ENCODE data around the gene PCTP.

The PCTP gene

GRCh38 chr17:55794725-55795482 is 44.1 kb downstream of the PCTP start:
- DNase-seq (ENCODE audit: low read depth in 2 of 2): no peak

GRCh38 chr17:55806745-55807495 is 56.1 kb downstream of the PCTP start:
- DNase-seq (ENCODE audit: low read depth in 2 of 2): no peak

- DNase-seq (ENCODE audit: low read depth in 2 of 2): no peak
Measured at GRCh38 chr17:55811536-55811935, 60.7 kb downstream of the PCTP start.

- DNase-seq (ENCODE audit: low read depth in 2 of 2): no peak
Measured at GRCh38 chr17:55812323-55812722, 61.5 kb downstream of the PCTP start.

GRCh38 chr17:55813944-55814343 is 63.1 kb downstream of the PCTP start:
- no peak for DNase-seq (ENCODE audit: low read depth in 2 of 2)

- DNase-seq (ENCODE audit: low read depth in 2 of 2): no peak
Measured at GRCh38 chr17:55814377-55814776, 63.5 kb downstream of the PCTP start.

- no peak for DNase-seq (ENCODE audit: low read depth in 2 of 2)
Measured at GRCh38 chr17:55816532-55817396, 65.9 kb downstream of the PCTP start.

- no peak for DNase-seq (ENCODE audit: low read depth in 2 of 2)
Measured at GRCh38 chr17:55817397-55817709, 66.5 kb downstream of the PCTP start.

- no peak for DNase-seq (ENCODE audit: low read depth in 2 of 2)
Measured at GRCh38 chr17:55818026-55818425, 67.2 kb downstream of the PCTP start.

GRCh38 chr17:55818451-55819375 is 67.9 kb downstream of the PCTP start:
- no peak for DNase-seq (ENCODE audit: low read depth in 2 of 2)

GRCh38 chr17:55820675-55821074 is 69.8 kb downstream of the PCTP start:
- DNase-seq (ENCODE audit: low read depth in 2 of 2): no peak

GRCh38 chr17:55822028-55822427 is 71.2 kb downstream of the PCTP start:
- DNase-seq (ENCODE audit: low read depth in 2 of 2): no peak

GRCh38 chr17:55825213-55825612 is 74.4 kb downstream of the PCTP start:
- no peak for DNase-seq (ENCODE audit: low read depth in 2 of 2)

Measured in stimulated activated CD8-positive, alpha-beta memory T cell treated with anti-CD3 and anti-CD28 coated beads, Interleukin-2, amount 100 ng/mL, for 1 hour (primary cell).